Right lobe of liver (tissue), 4 donors: ENCODE data around the gene EVC.

ENCODE experiments used
- CTCF ChIP-seq, 4 donors: fragments of 200-600 bp in 3 of 4; fragments of 450-650 bp in 1 of 4; IDR thresholded peaks; one replicate each; pipeline versions ENCODE4 v1.5.1 to v1.8.0; 2016 to 2022; ENCODE audit warnings: antibody characterized with exemption in 4 of 4, mild to moderate bottlenecking in 2 of 4
- POLR2A ChIP-seq: fragments of 450-650 bp; IDR thresholded peaks from one replicate; pipeline ENCODE4 v1.6.1; 2017; ENCODE audit warnings: antibody characterized with exemption, mild to moderate bottlenecking
- donor health status: DM: no; HTN: no; CAD: no.
- donor health status: DM: no; HTN: no; CAD: no.
- donor health status: DM: no; HTN: yes; CAD: no.

DNA sequence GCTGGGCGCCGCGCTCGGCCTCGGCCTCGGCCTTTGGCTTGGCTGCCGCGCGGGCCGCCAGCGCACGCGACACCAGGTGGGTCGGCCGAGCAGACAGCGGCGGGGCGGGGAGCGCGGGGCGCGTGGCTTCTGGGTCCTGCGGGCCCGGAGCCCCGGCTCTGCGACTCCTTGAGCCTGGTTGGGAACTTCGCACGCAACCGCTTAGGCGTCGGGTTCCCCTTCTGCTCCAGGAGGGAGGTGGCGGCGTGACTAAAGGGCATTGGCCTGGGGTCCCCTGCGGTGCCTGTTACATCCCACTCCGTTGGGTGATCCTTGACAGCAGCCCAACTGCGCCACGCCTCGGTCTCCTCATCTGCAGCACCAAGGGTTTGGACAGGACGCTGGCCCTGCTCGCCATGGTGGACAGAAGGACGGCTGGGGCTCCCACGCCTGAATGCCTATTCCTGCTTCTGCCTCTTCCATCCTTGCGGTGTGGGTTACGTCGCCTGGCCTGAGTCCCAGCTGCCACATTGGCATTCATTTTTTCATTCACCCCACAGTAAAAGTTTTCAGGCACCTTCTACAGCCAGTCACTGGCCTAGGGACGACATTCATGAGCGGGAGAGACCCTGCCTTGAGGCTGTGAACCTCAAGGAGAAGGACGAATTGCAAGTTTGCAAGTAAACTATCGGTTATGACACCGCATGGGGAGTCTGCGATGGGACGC lies 631 bp downstream of the EVC start:
- TF ChIP-seq CTCF (IDR thresholded peaks at IDR 0.05) (no peak), POLR2A (no peak)
